Measurements from ENCODE around the gene TAC3.
A peak's percentile ranks its signal among the peaks of the same experiment; 100 is the strongest.

Gene TAC3

GRCh38 chr12:57005980-57006808 lies 10.1 kb downstream of the TAC3 start, which contains the start of gene ZBTB39:
ZBTB39 (minus strand) TSS chr12:57006546; CDS start chr12:57004917, 1,629 bp downstream.
- DNase-seq (ENCODE audit: low read depth in 3 of 3, low spot score in 1 of 3): peak in 2 of 3 donors; percentile 47 to 56

- DNase-seq (ENCODE audit: low read depth in 3 of 3, low spot score in 1 of 3): no peak
Measured at GRCh38 chr12:57004651-57005050, 11.7 kb downstream of the TAC3 start.

GRCh38 chr12:57003395-57003794 lies 12.9 kb downstream of the TAC3 start:
- DNase-seq (ENCODE audit: low read depth in 3 of 3, low spot score in 1 of 3): no peak

- DNase-seq (ENCODE audit: low read depth in 3 of 3, low spot score in 1 of 3): peak; percentile 41 to 63 (median 42)
Measured at GRCh38 chr12:57001448-57001906, 14.9 kb downstream of the TAC3 start.

GRCh38 chr12:57000393-57000792 lies 15.9 kb downstream of the TAC3 start:
- no peak for DNase-seq (ENCODE audit: low read depth in 3 of 3, low spot score in 1 of 3)

- DNase-seq (ENCODE audit: low read depth in 3 of 3, low spot score in 1 of 3): no peak
Measured at GRCh38 chr12:56999456-56999855, 16.9 kb downstream of the TAC3 start.

GRCh38 chr12:56998981-56999380 lies 17.3 kb downstream of the TAC3 start:
- peak in 1 of 3 donors; percentile 21 for DNase-seq (ENCODE audit: low read depth in 3 of 3, low spot score in 1 of 3)

GRCh38 chr12:56998316-56998715 lies 18.0 kb downstream of the TAC3 start:
- no peak for DNase-seq (ENCODE audit: low read depth in 3 of 3, low spot score in 1 of 3)

- DNase-seq (ENCODE audit: low read depth in 3 of 3, low spot score in 1 of 3): no peak
Measured at GRCh38 chr12:56996793-56997545, 19.4 kb downstream of the TAC3 start.

GRCh38 chr12:56995930-56996496 lies 20.3 kb downstream of the TAC3 start:
- DNase-seq (ENCODE audit: low read depth in 3 of 3, low spot score in 1 of 3): no peak

- no peak for DNase-seq (ENCODE audit: low read depth in 3 of 3, low spot score in 1 of 3)
Measured at GRCh38 chr12:56995201-56995929, 21.0 kb downstream of the TAC3 start.

- DNase-seq (ENCODE audit: low read depth in 3 of 3, low spot score in 1 of 3): no peak
Measured at GRCh38 chr12:56994231-56994746, 22.0 kb downstream of the TAC3 start.

GRCh38 chr12:56993346-56993745 lies 23.0 kb downstream of the TAC3 start:
- no peak for DNase-seq (ENCODE audit: low read depth in 3 of 3, low spot score in 1 of 3)

GRCh38 chr12:56991319-56992246 lies 24.7 kb downstream of the TAC3 start:
- DNase-seq (ENCODE audit: low read depth in 3 of 3, low spot score in 1 of 3): no peak

- no peak for DNase-seq (ENCODE audit: low read depth in 3 of 3, low spot score in 1 of 3)
Measured at GRCh38 chr12:56990648-56991318, 25.5 kb downstream of the TAC3 start.

GRCh38 chr12:56989861-56990610 lies 26.3 kb downstream of the TAC3 start:
- no peak for DNase-seq (ENCODE audit: low read depth in 3 of 3, low spot score in 1 of 3)

- no peak for DNase-seq (ENCODE audit: low read depth in 3 of 3, low spot score in 1 of 3)
Measured at GRCh38 chr12:56988207-56988739, 28.1 kb downstream of the TAC3 start.

GRCh38 chr12:56987551-56988053 lies 28.7 kb downstream of the TAC3 start:
- DNase-seq (ENCODE audit: low read depth in 3 of 3, low spot score in 1 of 3): peak in 2 of 3 donors; percentile 44 to 68

Measured in stimulated activated CD4-positive, alpha-beta T cell treated with anti-CD3 and anti-CD28 coated beads, TNF-alpha, amount 100 ng/mL, for 1 hour (primary cell).